HG03095 (cell line): ENCODE measurements around the gene PSMB4.
"Not testable (repeated sequence)": the region's sequence is repeated elsewhere in the genome, so short reads cannot be mapped to it uniquely, and the experiment has no call there.

Source experiments
- ATAC-seq: cut with Tn5 transposase; IDR thresholded peaks from one replicate; pipeline ENCODE4 v1.9.1; 2021; ENCODE audit warnings: moderate library complexity; ENCODE audit not compliant: unreplicated experiment

Gene PSMB4

GRCh38 chr1:151386002-151386401, 13.4 kb upstream of the PSMB4 start:
- ATAC-seq = no peak

GRCh38 chr1:151390221-151391078, 8.9 kb upstream of the PSMB4 start:
- ATAC-seq = not testable (repeated sequence)

GRCh38 chr1:151391079-151391563, 8.3 kb upstream of the PSMB4 start:
- ATAC-seq = no peak

- ATAC-seq = no peak
Observed at GRCh38 chr1:151393583-151393982, 5.8 kb upstream of the PSMB4 start.

- not testable (repeated sequence) for ATAC-seq
Observed at GRCh38 chr1:151396265-151396664, 3.1 kb upstream of the PSMB4 start.

GRCh38 chr1:151401125-151401788, 1.9 kb downstream of the PSMB4 start:
- ATAC-seq = no peak

- ATAC-seq = no peak
Observed at GRCh38 chr1:151401860-151402259, 2.5 kb downstream of the PSMB4 start.

- no peak for ATAC-seq
Observed at GRCh38 chr1:151402764-151403163, 3.4 kb downstream of the PSMB4 start.

GRCh38 chr1:151403612-151404011, 4.2 kb downstream of the PSMB4 start:
- ATAC-seq = no peak

GRCh38 chr1:151405187-151405951, 6.0 kb downstream of the PSMB4 start:
- no peak for ATAC-seq

GRCh38 chr1:151406176-151406575, 6.8 kb downstream of the PSMB4 start:
- ATAC-seq = no peak

- ATAC-seq = no peak
Observed at GRCh38 chr1:151407304-151407703, 7.9 kb downstream of the PSMB4 start.

GRCh38 chr1:151408891-151409290, 9.5 kb downstream of the PSMB4 start:
- no peak for ATAC-seq

GRCh38 chr1:151411884-151412283, 12.5 kb downstream of the PSMB4 start:
- ATAC-seq = no peak

GRCh38 chr1:151416231-151416630, 16.9 kb downstream of the PSMB4 start:
- ATAC-seq = no peak

- ATAC-seq = no peak
Observed at GRCh38 chr1:151418081-151418480, 18.7 kb downstream of the PSMB4 start.

- no peak for ATAC-seq
Observed at GRCh38 chr1:151419819-151420218, 20.4 kb downstream of the PSMB4 start.

GRCh38 chr1:151425103-151425502, 25.7 kb downstream of the PSMB4 start:
- no peak for ATAC-seq

- no peak for ATAC-seq
Observed at GRCh38 chr1:151428068-151428467, 28.7 kb downstream of the PSMB4 start.

- ATAC-seq = not testable (repeated sequence)
Observed at GRCh38 chr1:151433827-151434226, 34.5 kb downstream of the PSMB4 start.

GRCh38 chr1:151435174-151435573, 35.8 kb downstream of the PSMB4 start:
- ATAC-seq = no peak
